Activated T-cell treated with anti-CD3 and anti-CD28 coated beads for 48 hours (primary cell): ENCODE results near the gene BATF2.
"Not testable (repeated sequence)": the region's sequence is repeated elsewhere in the genome, so short reads cannot be mapped to it uniquely, and the experiment has no call there.

Source experiments
- DNase-seq: peaks from one replicate; pipeline ENCODE4 v3.0.0-alpha.2; 2020; ENCODE audit warnings: low read depth

Gene BATF2

GRCh38 chr11:65013888-65014725, 17.3 kb upstream of the BATF2 start, which contains the start of gene ARL2:
ARL2 (plus strand) TSS chr11:65014160; CDS start chr11:65014208, 48 bp downstream.
- peak; percentile 84 for DNase-seq

GRCh38 chr11:65013130-65013887, 16.5 kb upstream of the BATF2 start:
- DNase-seq: peak; percentile 88

GRCh38 chr11:65008873-65009272, 12.1 kb upstream of the BATF2 start:
- no peak for DNase-seq

GRCh38 chr11:65008016-65008415, 11.2 kb upstream of the BATF2 start:
- DNase-seq: no peak

GRCh38 chr11:65003968-65004367, 7.2 kb upstream of the BATF2 start:
- DNase-seq: not testable (repeated sequence)

GRCh38 chr11:65003282-65003681, 6.5 kb upstream of the BATF2 start:
- no peak for DNase-seq

- no peak for DNase-seq
Measured at GRCh38 chr11:65002706-65003105, 5.9 kb upstream of the BATF2 start.

- no peak for DNase-seq
Measured at GRCh38 chr11:64999478-64999877, 2.7 kb upstream of the BATF2 start.

GRCh38 chr11:64998690-64999431, 2.1 kb upstream of the BATF2 start:
- DNase-seq: no peak

- DNase-seq: no peak
Measured at GRCh38 chr11:64998141-64998540, 1.4 kb upstream of the BATF2 start.

GRCh38 chr11:64996327-64996709, 453 bp downstream of the BATF2 start:
- no peak for DNase-seq

- DNase-seq: no peak
Measured at GRCh38 chr11:64994318-64994717, 2.5 kb downstream of the BATF2 start.

GRCh38 chr11:64990222-64990923, 6.4 kb downstream of the BATF2 start:
- DNase-seq: no peak

- no peak for DNase-seq
Measured at GRCh38 chr11:64989416-64989815, 7.4 kb downstream of the BATF2 start.

- no peak for DNase-seq
Measured at GRCh38 chr11:64987998-64988854, 8.5 kb downstream of the BATF2 start.

- not testable (repeated sequence) for DNase-seq
Measured at GRCh38 chr11:64983339-64983738, 13.4 kb downstream of the BATF2 start.

GRCh38 chr11:64976651-64977050, 20.1 kb downstream of the BATF2 start:
- DNase-seq: no peak

GRCh38 chr11:64974124-64974523, 22.6 kb downstream of the BATF2 start:
- no peak for DNase-seq

- DNase-seq: peak; percentile 89
Measured at GRCh38 chr11:64971421-64972233, 25.1 kb downstream of the BATF2 start, which contains the start of gene MAJIN. MAJIN (minus strand) TSS chr11:64972108; CDS start chr11:64959405, 12,703 bp downstream.

GRCh38 chr11:64970731-64971151, 26.0 kb downstream of the BATF2 start:
- DNase-seq: peak; percentile 26
